Measurements from ENCODE around the gene PTH2. TPM values are rescaled to one million over a fixed set of nuclear protein-coding genes. Genes with fewer than 3 reads are reported as not detected.

PTH2 gene
- total and polyA plus RNA-seq, 2 experiments from 2014 or later: not detected

GRCh38 chr19:49400029-49400428 is 23.2 kb downstream of the PTH2 start:
- no peak overlapping the region for H3K4me3 ChIP-seq
- H3K9me3 ChIP-seq (ENCODE audit: low read depth): no peaks in the 10 kb centered on the region
- H4K20me1 ChIP-seq (ENCODE audit: insufficient read depth, poor library complexity, severe bottlenecking): no peaks in the 10 kb centered on the region
- H3K27ac ChIP-seq: no peak overlapping the region
- H3K4me2 ChIP-seq: no peak overlapping the region
- 84% methylated on average over 6 of the region's 6 CpGs for WGBS (ENCODE audit: low lambda C conversion rate, missing lambda C conversion rate)
- H2AFZ ChIP-seq: no peak overlapping the region
- no peaks in the 10 kb centered on the region for H3K4me1 ChIP-seq (ENCODE audit: insufficient read depth)
- no peaks in the 10 kb centered on the region for H3K79me2 ChIP-seq
- no peaks in the 10 kb centered on the region for H3K36me3 ChIP-seq (replicated peaks; ENCODE audit: insufficient read depth, low read depth)
- TF ChIP-seq EZH2phosphoT487 (IDR thresholded peaks at IDR 0.05; ENCODE audit: low read depth, severe bottlenecking, unreplicated experiment) (no peak), CTCF (IDR thresholded peaks at IDR 0.05; ENCODE audit: poor library complexity) (no peak), EZH2 (IDR thresholded peaks at IDR 0.05; ENCODE audit: borderline replicate concordance) (no peak)
- DNase-seq (ENCODE audit: low spot score): no peak
- H3K9me2 ChIP-seq (replicated peaks; ENCODE audit: insufficient read depth): no peaks in the 10 kb centered on the region
- no peaks in the 10 kb centered on the region for H3K27me3 ChIP-seq

- 83% methylated on average over 6 of the region's 6 CpGs for WGBS (ENCODE audit: low lambda C conversion rate, missing lambda C conversion rate)
- H4K20me1 ChIP-seq (ENCODE audit: insufficient read depth, poor library complexity, severe bottlenecking): no peaks in the 10 kb centered on the region
Observed at GRCh38 chr19:49398931-49399330, 24.3 kb downstream of the PTH2 start.

GRCh38 chr19:49398001-49398615 is 25.1 kb downstream of the PTH2 start:
- Histone ChIP-seq H3K27ac (no peak overlapping the region), H3K9me2 (replicated peaks; ENCODE audit: insufficient read depth) (no peaks in the 10 kb centered on the region), H3K4me3 (no peak overlapping the region), H2AFZ (no peak overlapping the region), H4K20me1 (ENCODE audit: insufficient read depth, poor library complexity, severe bottlenecking) (no peaks in the 10 kb centered on the region), H3K4me2 (no peak overlapping the region), H3K27me3 (no peaks in the 10 kb centered on the region), H3K4me1 (ENCODE audit: insufficient read depth) (no peaks in the 10 kb centered on the region), H3K9me3 (ENCODE audit: low read depth) (no peaks in the 10 kb centered on the region), H3K36me3 (replicated peaks; ENCODE audit: insufficient read depth, low read depth) (no peaks in the 10 kb centered on the region), H3K79me2 (no peaks in the 10 kb centered on the region)
- DNase-seq (ENCODE audit: low spot score): no peak
- TF ChIP-seq EZH2 (IDR thresholded peaks at IDR 0.05; ENCODE audit: borderline replicate concordance) (no peak), EZH2phosphoT487 (IDR thresholded peaks at IDR 0.05; ENCODE audit: low read depth, severe bottlenecking, unreplicated experiment) (no peak), CTCF (IDR thresholded peaks at IDR 0.05; ENCODE audit: poor library complexity) (no peak)
- WGBS (ENCODE audit: low lambda C conversion rate, missing lambda C conversion rate): 48% methylated on average over 7 of the region's 11 CpGs

More at GRCh38 chr19:49398931-49399330, 24.3 kb downstream of the PTH2 start:
- Histone ChIP-seq H3K27me3 (no peaks in the 10 kb centered on the region), H3K79me2 (no peaks in the 10 kb centered on the region), H2AFZ (no peak overlapping the region), H3K27ac (no peak overlapping the region), H3K36me3 (replicated peaks; ENCODE audit: insufficient read depth, low read depth) (no peaks in the 10 kb centered on the region), H3K9me2 (replicated peaks; ENCODE audit: insufficient read depth) (no peaks in the 10 kb centered on the region), H3K4me1 (ENCODE audit: insufficient read depth) (no peaks in the 10 kb centered on the region), H3K9me3 (ENCODE audit: low read depth) (no peaks in the 10 kb centered on the region), H3K4me2 (no peak overlapping the region), H3K4me3 (no peak overlapping the region)
- DNase-seq (ENCODE audit: low spot score): no peak
- TF ChIP-seq EZH2phosphoT487 (IDR thresholded peaks at IDR 0.05; ENCODE audit: low read depth, severe bottlenecking, unreplicated experiment): no peak
- no peak for TF ChIP-seq CTCF (IDR thresholded peaks at IDR 0.05; ENCODE audit: poor library complexity)
- TF ChIP-seq EZH2 (IDR thresholded peaks at IDR 0.05; ENCODE audit: borderline replicate concordance): no peak
